Activated CD8-positive, alpha-beta memory T cell treated with anti-CD3 and anti-CD28 coated beads, Interleukin-2, amount 50 U/mL, for 24 hours (primary cell): Measurements from ENCODE around the gene SLC25A31.
A peak's percentile ranks its signal among the peaks of the same experiment; 100 is the strongest.

Source experiments
- DNase-seq: peaks from one replicate; pipeline ENCODE4 v3.0.0-alpha.2; 2020; ENCODE audit errors: extremely low read depth

SLC25A31 gene

GRCh38 chr4:127777487-127777886 lies 47.3 kb downstream of the SLC25A31 start:
- no peak for DNase-seq

GRCh38 chr4:127778102-127778501 lies 47.9 kb downstream of the SLC25A31 start:
- no peak for DNase-seq

- no peak for DNase-seq
Measured at GRCh38 chr4:127780598-127780997, 50.4 kb downstream of the SLC25A31 start.

- no peak for DNase-seq
Measured at GRCh38 chr4:127781300-127782024, 51.3 kb downstream of the SLC25A31 start.

GRCh38 chr4:127782025-127782274 lies 51.8 kb downstream of the SLC25A31 start:
- no peak for DNase-seq

DNA sequence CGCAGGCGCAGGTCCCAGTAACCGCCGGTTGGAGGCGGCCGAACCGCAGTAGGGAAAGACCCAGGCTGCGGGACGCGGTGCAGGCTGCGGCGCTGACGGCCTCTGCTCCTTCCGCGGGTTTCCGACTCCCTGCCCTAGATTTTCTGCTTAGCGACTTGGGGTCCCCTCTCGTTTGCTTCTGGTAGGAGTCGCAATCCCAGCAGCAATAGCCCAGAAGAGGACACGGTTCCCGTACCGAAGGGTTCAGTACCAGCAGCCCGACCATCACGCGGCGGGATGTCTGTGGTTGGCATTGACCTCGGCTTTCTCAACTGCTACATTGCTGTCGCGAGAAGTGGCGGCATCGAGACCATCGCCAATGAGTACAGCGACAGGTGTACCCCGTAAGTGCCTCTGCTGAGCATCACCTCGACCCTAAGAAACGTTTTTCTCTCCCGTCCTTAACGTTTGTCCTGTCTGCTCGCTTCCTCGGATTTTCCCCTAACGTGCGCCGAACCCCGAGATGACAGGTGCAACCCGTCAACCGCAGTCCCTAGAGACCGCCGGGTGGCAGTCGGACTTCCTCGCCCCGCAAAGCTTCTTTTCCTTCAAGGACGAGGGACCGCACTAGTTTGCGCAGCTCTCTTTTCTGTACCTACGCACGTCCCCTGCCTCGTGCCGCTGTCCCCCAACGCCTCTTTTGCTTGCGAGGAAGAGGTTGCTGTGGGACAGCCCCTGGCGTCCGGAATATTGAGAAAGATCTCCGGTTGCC lies 52.2 kb downstream of the SLC25A31 start, which contains the start of gene HSPA4L:
TSS of gene HSPA4L (plus strand) at position 48 of the 751 bp plus-strand sequence. CDS start at position 277, 229 bp downstream.
- peak; percentile 7 for DNase-seq

DNA sequence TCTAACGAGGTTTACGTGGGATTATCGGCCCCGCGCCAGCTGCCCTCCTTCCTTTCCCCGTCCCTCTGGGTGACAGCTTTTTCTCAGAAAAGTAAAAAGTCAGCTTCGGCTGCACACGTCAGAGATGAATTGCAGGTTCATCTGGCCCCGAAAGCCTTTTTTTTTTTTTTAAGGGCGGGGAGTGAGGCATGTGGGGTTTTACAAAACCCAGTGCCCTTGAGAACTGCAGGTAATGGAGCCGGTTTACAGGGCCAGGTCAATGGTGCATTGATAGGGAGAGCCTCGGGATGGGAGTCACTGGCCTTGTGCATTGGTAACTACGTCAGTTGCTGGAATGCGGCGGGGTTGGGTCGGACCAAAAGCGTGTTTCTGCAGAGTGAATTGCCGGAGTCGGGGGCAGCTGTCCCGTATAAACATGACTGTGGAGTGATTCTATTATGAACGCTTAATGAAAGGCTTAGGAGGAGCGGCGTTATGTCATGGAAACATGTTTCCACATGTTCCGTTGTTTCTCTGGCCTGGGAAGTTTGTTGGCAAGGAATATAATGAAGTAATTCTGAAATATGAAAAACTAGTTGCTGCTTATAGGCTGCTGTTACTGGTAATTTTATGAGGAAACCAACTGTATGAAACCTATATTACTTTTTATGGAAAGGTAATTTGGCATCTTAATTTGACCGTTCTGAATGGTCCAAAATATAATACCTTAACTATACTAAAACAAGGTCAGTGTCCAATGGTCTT lies 53.0 kb downstream of the SLC25A31 start:
- DNase-seq: no peak

- DNase-seq: no peak
Measured at GRCh38 chr4:127783955-127784770, 54.0 kb downstream of the SLC25A31 start.

GRCh38 chr4:127788517-127788916 lies 58.3 kb downstream of the SLC25A31 start:
- DNase-seq: no peak

GRCh38 chr4:127791391-127791790 lies 61.2 kb downstream of the SLC25A31 start:
- DNase-seq: no peak

- no peak for DNase-seq
Measured at GRCh38 chr4:127793528-127793927, 63.3 kb downstream of the SLC25A31 start.

- DNase-seq: no peak
Measured at GRCh38 chr4:127799711-127800110, 69.5 kb downstream of the SLC25A31 start.

DNA sequence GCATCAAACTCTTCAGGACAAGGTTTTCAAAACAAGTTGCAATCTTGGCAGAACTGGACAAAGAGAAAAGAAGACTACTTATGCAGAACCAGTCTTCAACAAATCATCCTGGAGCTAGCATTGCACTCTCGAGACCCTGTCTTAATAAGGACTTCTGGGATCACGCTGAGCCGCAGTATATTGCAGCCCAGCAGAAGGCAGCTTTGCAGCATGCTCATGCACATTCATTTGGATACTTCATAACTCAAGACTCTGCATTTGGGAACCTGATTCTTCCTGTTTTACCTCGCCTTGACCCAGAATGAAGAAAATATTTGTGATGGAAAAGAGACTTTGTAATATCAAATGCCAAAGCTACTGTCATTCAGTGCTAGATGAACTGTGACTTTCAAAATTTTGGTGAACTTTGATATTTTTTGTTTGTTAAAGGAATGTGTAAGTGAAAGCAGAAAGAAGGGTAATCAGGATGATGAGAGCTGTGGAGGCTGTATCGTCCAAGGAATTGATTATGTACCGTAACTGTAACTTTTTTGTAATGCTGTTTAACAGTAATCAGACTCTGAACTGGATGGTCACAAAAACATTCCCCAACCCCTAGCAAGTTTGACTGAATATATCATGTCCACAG lies 79.1 kb downstream of the SLC25A31 start:
- no peak for DNase-seq

GRCh38 chr4:127810551-127810950 lies 80.4 kb downstream of the SLC25A31 start:
- DNase-seq: no peak

- DNase-seq: no peak
Measured at GRCh38 chr4:127822430-127822829, 92.2 kb downstream of the SLC25A31 start.
